Measurements from ENCODE around the gene PAK3. TPM values are rescaled to one million over a fixed set of nuclear protein-coding genes. Genes with fewer than 3 reads are reported as not detected.

PAK3 gene
- total RNA-seq (2014; rRNA removed; shearing (Covaris generic)), result 0.12 and 0.59 TPM in 2 replicates

GRCh38 chrX:111095974-111096895 is at the start of gene PAK3:
PAK3 (plus strand) TSS chrX:111096191; CDS start chrX:111123104, 26,913 bp downstream.
- peak; percentile 69 for DNase-seq (ENCODE audit: low read depth)

GRCh38 chrX:111047575-111047974 is 48.4 kb upstream of the PAK3 start:
- no peak for DNase-seq (ENCODE audit: low read depth)

- no peak for DNase-seq (ENCODE audit: low read depth)
Measured at GRCh38 chrX:111052478-111052877, 43.5 kb upstream of the PAK3 start.

- DNase-seq (ENCODE audit: low read depth), result no peak
Measured at GRCh38 chrX:111071542-111072277, 24.3 kb upstream of the PAK3 start.

- peak; percentile 47 for DNase-seq (ENCODE audit: low read depth)
Measured at GRCh38 chrX:111083081-111083480, 12.9 kb upstream of the PAK3 start.

- no peak for DNase-seq (ENCODE audit: low read depth)
Measured at GRCh38 chrX:111086591-111087006, 9.4 kb upstream of the PAK3 start.

GRCh38 chrX:111088628-111089027 is 7.4 kb upstream of the PAK3 start:
- DNase-seq (ENCODE audit: low read depth), result no peak

- no peak for DNase-seq (ENCODE audit: low read depth)
Measured at GRCh38 chrX:111090458-111090857, 5.5 kb upstream of the PAK3 start.

GRCh38 chrX:111098874-111099273 is 2.9 kb downstream of the PAK3 start:
- DNase-seq (ENCODE audit: low read depth), result peak; percentile 4

- DNase-seq (ENCODE audit: low read depth), result peak; percentile 65
Measured at GRCh38 chrX:111100191-111100590, 4.2 kb downstream of the PAK3 start.

- DNase-seq (ENCODE audit: low read depth), result no peak
Measured at GRCh38 chrX:111101580-111101979, 5.6 kb downstream of the PAK3 start.

- no peak for DNase-seq (ENCODE audit: low read depth)
Measured at GRCh38 chrX:111102636-111103035, 6.6 kb downstream of the PAK3 start.

GRCh38 chrX:111103246-111103645 is 7.3 kb downstream of the PAK3 start:
- no peak for DNase-seq (ENCODE audit: low read depth)

GRCh38 chrX:111110098-111110775 is 14.2 kb downstream of the PAK3 start:
- DNase-seq (ENCODE audit: low read depth), result no peak

GRCh38 chrX:111114806-111115205 is 18.8 kb downstream of the PAK3 start:
- peak; percentile 12 for DNase-seq (ENCODE audit: low read depth)

- no peak for DNase-seq (ENCODE audit: low read depth)
Measured at GRCh38 chrX:111116666-111117065, 20.7 kb downstream of the PAK3 start.

GRCh38 chrX:111119341-111119740 is 23.4 kb downstream of the PAK3 start:
- DNase-seq (ENCODE audit: low read depth), result no peak

GRCh38 chrX:111123125-111123524 is 27.1 kb downstream of the PAK3 start:
- DNase-seq (ENCODE audit: low read depth), result peak; percentile 13

- DNase-seq (ENCODE audit: low read depth), result peak; percentile 3
Measured at GRCh38 chrX:111123606-111124179, 27.7 kb downstream of the PAK3 start.

- DNase-seq (ENCODE audit: low read depth), result no peak
Measured at GRCh38 chrX:111124418-111124817, 28.4 kb downstream of the PAK3 start.

GRCh38 chrX:111127038-111127437 is 31.0 kb downstream of the PAK3 start:
- no peak for DNase-seq (ENCODE audit: low read depth)

GRCh38 chrX:111129921-111130320 is 33.9 kb downstream of the PAK3 start:
- no peak for DNase-seq (ENCODE audit: low read depth)

Measured in M059J (cell line).